ENCODE data around the gene DOCK3.

DOCK3 gene

DNA sequence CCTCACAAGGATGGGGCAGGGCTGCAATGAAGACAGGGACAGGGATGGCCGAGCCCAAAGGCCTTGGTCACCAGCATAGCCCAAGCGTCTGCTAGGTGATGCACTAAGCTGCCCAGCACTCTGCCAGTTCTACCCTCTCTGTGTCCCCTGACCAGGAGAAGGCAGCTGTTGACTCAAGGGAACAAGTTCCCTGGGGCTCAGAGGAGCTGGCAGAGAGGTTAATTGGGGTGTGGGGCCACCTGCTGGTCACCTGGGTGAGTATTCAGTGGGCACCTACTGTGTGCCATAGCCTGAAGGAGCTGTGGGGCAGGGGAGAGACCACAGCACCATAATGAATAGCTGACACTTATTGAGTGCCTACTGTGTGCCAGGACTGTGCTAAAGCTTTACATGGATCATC, 22.0 kb upstream of the DOCK3 start:
- TF ChIP-seq EZH2phosphoT487 (IDR thresholded peaks at IDR 0.05; ENCODE audit: borderline replicate concordance, low read length) (no peak), CTCF (IDR thresholded peaks at IDR 0.05; ENCODE audit: low read depth, low read length, poor library complexity, severe bottlenecking) (peak; percentile 72)
- Histone ChIP-seq H3K4me1 (ENCODE audit: control insufficient read depth, low read length) (no peaks in the 10 kb centered on the region), H4K20me1 (ENCODE audit: control insufficient read depth, insufficient read depth, low read depth, low read length) (no peaks in the 10 kb centered on the region), H3K79me2 (ENCODE audit: control insufficient read depth, low read length) (no peaks in the 10 kb centered on the region), H3K4me2 (ENCODE audit: low read length) (no peak overlapping the region), H3F3A (ENCODE audit: control insufficient read depth, insufficient read depth) (no peaks in the 10 kb centered on the region), H3K36me3 (ENCODE audit: control insufficient read depth, low read length) (no peaks in the 10 kb centered on the region), H3K9me3 (ENCODE audit: control insufficient read depth, insufficient read depth, low read length) (no peaks in the 10 kb centered on the region), H3K27ac (ENCODE audit: low read depth, low read length) (no peak overlapping the region), H3K27me3 (ENCODE audit: control insufficient read depth, low read length) (no peaks in the 10 kb centered on the region), H3K4me3 (ENCODE audit: low read length) (no peak overlapping the region), H3K9me2 (replicated peaks; ENCODE audit: control insufficient read depth, low read length) (no peaks in the 10 kb centered on the region)

- TF ChIP-seq CTCF (IDR thresholded peaks at IDR 0.05; ENCODE audit: low read depth, low read length, poor library complexity, severe bottlenecking) (no peak), EZH2phosphoT487 (IDR thresholded peaks at IDR 0.05; ENCODE audit: borderline replicate concordance, low read length) (no peak)
Measured at GRCh38 chr3:50653937-50654595, 20.7 kb upstream of the DOCK3 start.

DNA sequence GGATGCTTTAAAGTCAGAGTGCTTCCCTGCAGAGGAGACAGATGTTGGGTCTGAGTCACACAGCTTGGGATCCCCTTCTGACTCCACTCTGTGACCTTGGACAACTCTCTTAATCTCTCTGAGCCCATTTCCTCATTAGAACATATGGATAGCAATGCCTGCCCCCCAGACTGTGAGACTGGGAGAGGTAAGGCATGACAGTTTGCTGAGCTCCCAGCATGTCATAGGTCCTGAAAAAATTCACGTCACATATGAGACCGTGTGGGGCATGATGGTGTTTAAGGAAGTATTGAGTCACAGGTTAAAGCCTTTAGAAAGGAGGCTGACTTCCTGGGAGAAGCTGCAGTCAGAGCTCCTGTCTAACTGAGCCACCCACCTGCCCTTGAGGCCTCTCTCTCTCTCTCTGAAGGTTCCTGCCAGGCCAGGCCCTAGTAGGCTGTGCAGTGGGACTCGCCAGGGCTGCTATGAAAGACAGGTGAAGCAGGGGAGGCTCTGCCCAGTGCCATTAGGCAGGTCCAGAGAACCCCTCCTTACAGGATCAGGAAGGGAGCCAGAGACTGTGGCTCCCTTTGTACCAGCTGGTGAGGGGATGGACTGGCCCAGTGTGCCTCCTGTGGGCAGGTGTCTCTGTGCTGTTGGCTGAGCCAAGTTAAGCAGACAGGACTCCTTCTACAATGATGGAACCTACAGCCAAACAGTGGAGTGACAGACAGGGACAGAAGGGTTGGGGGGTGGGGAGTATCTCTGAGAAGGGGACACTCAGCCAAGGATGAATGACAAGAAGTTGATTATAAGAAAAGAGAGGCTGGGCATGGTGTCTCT, 19.5 kb upstream of the DOCK3 start:
- no peaks in the 10 kb centered on the region for H3K27me3 ChIP-seq (ENCODE audit: control insufficient read depth, low read length)
- no peak for TF ChIP-seq CTCF (IDR thresholded peaks at IDR 0.05; ENCODE audit: low read depth, low read length, poor library complexity, severe bottlenecking)
- no peak for TF ChIP-seq EZH2phosphoT487 (IDR thresholded peaks at IDR 0.05; ENCODE audit: borderline replicate concordance, low read length)
- H3K4me2 ChIP-seq (ENCODE audit: low read length), result no peak overlapping the region

More at GRCh38 chr3:50653937-50654595, 20.7 kb upstream of the DOCK3 start:
- H3K36me3 ChIP-seq (ENCODE audit: control insufficient read depth, low read length), result no peaks in the 10 kb centered on the region
- no peaks in the 10 kb centered on the region for H3K79me2 ChIP-seq (ENCODE audit: control insufficient read depth, low read length)
- no peak overlapping the region for H3K4me2 ChIP-seq (ENCODE audit: low read length)
- H3K27me3 ChIP-seq (ENCODE audit: control insufficient read depth, low read length), result no peaks in the 10 kb centered on the region
- H3K4me1 ChIP-seq (ENCODE audit: control insufficient read depth, low read length), result no peaks in the 10 kb centered on the region
- no peak overlapping the region for H3K4me3 ChIP-seq (ENCODE audit: low read length)
- H3K9me2 ChIP-seq (replicated peaks; ENCODE audit: control insufficient read depth, low read length), result no peaks in the 10 kb centered on the region
- H4K20me1 ChIP-seq (ENCODE audit: control insufficient read depth, insufficient read depth, low read depth, low read length), result no peaks in the 10 kb centered on the region
- H3K27ac ChIP-seq (ENCODE audit: low read depth, low read length), result no peak overlapping the region
- H3F3A ChIP-seq (ENCODE audit: control insufficient read depth, insufficient read depth), result no peaks in the 10 kb centered on the region
- H3K9me3 ChIP-seq (ENCODE audit: control insufficient read depth, insufficient read depth, low read length), result no peaks in the 10 kb centered on the region

More for the DNA sequence above, 19.5 kb upstream of the DOCK3 start:
- Histone ChIP-seq H3K4me1 (ENCODE audit: control insufficient read depth, low read length) (no peaks in the 10 kb centered on the region), H3K36me3 (ENCODE audit: control insufficient read depth, low read length) (no peaks in the 10 kb centered on the region), H3K27ac (ENCODE audit: low read depth, low read length) (no peak overlapping the region), H3K79me2 (ENCODE audit: control insufficient read depth, low read length) (no peaks in the 10 kb centered on the region), H3F3A (ENCODE audit: control insufficient read depth, insufficient read depth) (no peaks in the 10 kb centered on the region), H3K4me3 (ENCODE audit: low read length) (no peak overlapping the region), H4K20me1 (ENCODE audit: control insufficient read depth, insufficient read depth, low read depth, low read length) (no peaks in the 10 kb centered on the region), H3K9me2 (replicated peaks; ENCODE audit: control insufficient read depth, low read length) (no peaks in the 10 kb centered on the region), H3K9me3 (ENCODE audit: control insufficient read depth, insufficient read depth, low read length) (no peaks in the 10 kb centered on the region)

Data from DOHH2 (cell line).